GM18505 (cell line): ENCODE measurements around the gene NRDE2.
"Not testable (repeated sequence)": the region's sequence is repeated elsewhere in the genome, so short reads cannot be mapped to it uniquely, and the experiment has no call there.

Source experiments
- ATAC-seq: cut with Tn5 transposase; IDR thresholded peaks from one replicate; pipeline ENCODE4 v1.9.1; 2021; ENCODE audit not compliant: unreplicated experiment
- POLR2A ChIP-seq: IDR thresholded peaks from 4 replicates; pipeline ENCODE4 v1.6.1; 2011; ENCODE audit warnings: borderline replicate concordance; ENCODE audit not compliant: insufficient read depth, insufficient read length; ENCODE audit errors: extremely low read depth

Gene NRDE2

GRCh38 chr14:90355540-90356518, 24.1 kb upstream of the NRDE2 start:
- no peak for ATAC-seq
- no peak for TF ChIP-seq POLR2A

GRCh38 chr14:90354551-90355298, 23.0 kb upstream of the NRDE2 start:
- ATAC-seq: no peak
- no peak for TF ChIP-seq POLR2A

- no peak for TF ChIP-seq POLR2A
- ATAC-seq: no peak
Measured at GRCh38 chr14:90349739-90350138, 18.0 kb upstream of the NRDE2 start.

GRCh38 chr14:90348270-90348669, 16.5 kb upstream of the NRDE2 start:
- no peak for TF ChIP-seq POLR2A
- no peak for ATAC-seq

- no peak for TF ChIP-seq POLR2A
- no peak for ATAC-seq
Measured at GRCh38 chr14:90345239-90345557, 13.5 kb upstream of the NRDE2 start.

GRCh38 chr14:90344331-90345238, 12.8 kb upstream of the NRDE2 start:
- ATAC-seq: no peak

GRCh38 chr14:90342327-90342726, 10.6 kb upstream of the NRDE2 start:
- ATAC-seq: no peak
- no peak for TF ChIP-seq POLR2A

More at GRCh38 chr14:90344331-90345238, 12.8 kb upstream of the NRDE2 start:
- no peak for TF ChIP-seq POLR2A

- ATAC-seq: no peak
Measured at GRCh38 chr14:90341784-90342183, 10.0 kb upstream of the NRDE2 start.

GRCh38 chr14:90341232-90341631, 9.5 kb upstream of the NRDE2 start:
- ATAC-seq: not testable (repeated sequence)

More at GRCh38 chr14:90341784-90342183, 10.0 kb upstream of the NRDE2 start:
- TF ChIP-seq POLR2A: no peak

GRCh38 chr14:90336985-90337384, 5.2 kb upstream of the NRDE2 start:
- no peak for TF ChIP-seq POLR2A
- no peak for ATAC-seq

GRCh38 chr14:90336401-90336800, 4.7 kb upstream of the NRDE2 start:
- no peak for TF ChIP-seq POLR2A
- ATAC-seq: no peak

GRCh38 chr14:90332271-90332584, 487 bp upstream of the NRDE2 start:
- no peak for TF ChIP-seq POLR2A
- no peak for ATAC-seq
